ENCODE data around the gene CCT3.
A peak's percentile ranks its signal among the peaks of the same experiment; 100 is the strongest.

CCT3 gene

DNA sequence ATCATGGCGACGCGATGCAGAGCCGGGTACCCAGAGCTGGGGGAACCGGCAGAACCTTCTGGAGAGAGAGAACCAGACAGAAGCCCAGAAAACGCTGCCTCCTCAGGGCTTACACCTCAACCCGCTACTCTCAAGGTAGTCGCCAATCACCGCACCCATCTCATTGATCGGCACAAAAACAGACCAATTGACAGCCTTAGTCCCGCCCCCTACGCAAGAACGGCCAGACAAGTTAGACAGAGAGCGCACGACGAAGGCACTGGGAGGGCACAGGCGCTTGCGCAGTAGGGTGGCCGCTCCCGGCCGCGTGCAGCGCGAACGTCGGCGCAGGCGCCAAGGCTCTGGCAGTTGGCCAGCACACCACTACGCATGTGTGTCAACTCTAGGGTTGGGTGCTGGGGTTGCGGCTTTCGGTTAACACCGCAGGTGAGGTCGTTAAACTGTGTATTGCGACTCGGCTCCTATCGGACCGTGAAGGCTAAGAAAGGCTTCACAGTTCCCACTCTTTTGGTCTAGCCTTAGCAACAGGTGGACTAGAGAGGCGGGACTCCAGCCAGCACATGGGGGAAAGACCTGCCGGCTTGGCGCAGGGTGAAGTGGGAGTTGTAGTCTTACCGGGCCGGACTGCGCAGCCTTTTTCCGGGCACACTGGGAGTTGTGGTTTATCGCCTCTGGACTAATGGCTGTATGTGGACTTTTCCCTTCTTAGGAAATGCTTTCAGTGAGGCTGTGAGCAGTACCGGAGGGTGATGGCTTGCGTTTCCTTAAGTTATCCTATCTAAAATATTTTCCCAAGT is at the start of gene CCT3, which contains the start of gene TSACC:
Gene CCT3 (minus strand): TSS at position 113 of the 797 bp plus-strand sequence. CDS start 108 bp downstream, at position 5.
Gene TSACC (plus strand): TSS at position 347 of the 797 bp plus-strand sequence. CDS start 1,232 bp downstream, outside the sequence.
- H3K27me3 ChIP-seq (ENCODE audit: control insufficient read depth, insufficient read depth, low read length), result no peaks in the 10 kb centered on the region
- no peaks in the 10 kb centered on the region for H3K9me3 ChIP-seq (ENCODE audit: control insufficient read depth, low read length)
- H3K4me1 ChIP-seq (ENCODE audit: control insufficient read depth, insufficient read depth, low read length), result peaks cover 5% of the 10 kb centered on the region
- peak within 1 kb of the TSS; percentile 49 for H3K4me3 ChIP-seq (ENCODE audit: low read length)
- no peaks in the 10 kb centered on the region for H3K36me3 ChIP-seq (ENCODE audit: control insufficient read depth, insufficient read depth, low read length)
- H3K9ac ChIP-seq (ENCODE audit: low read length), result peak within 1 kb of the TSS; percentile 62

DNA sequence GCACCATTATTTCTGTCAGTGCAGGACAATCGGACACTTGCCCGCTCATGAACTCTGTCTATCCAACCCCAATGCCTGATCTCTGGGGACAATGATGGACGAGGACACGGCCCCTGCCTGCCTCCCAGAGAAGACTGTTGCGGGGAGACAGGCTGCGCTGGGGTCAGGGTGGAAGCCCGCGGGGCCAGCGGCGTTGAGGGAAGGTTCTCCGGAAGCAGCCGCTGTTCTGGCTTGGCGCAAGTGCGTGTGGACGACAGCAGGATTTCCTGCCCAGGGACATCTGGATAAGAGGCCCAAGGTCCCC is 49.7 kb upstream of the CCT3 start:
- H3K4me3 ChIP-seq (ENCODE audit: low read length), result no peak overlapping the region
- no peaks in the 10 kb centered on the region for H3K36me3 ChIP-seq (ENCODE audit: control insufficient read depth, insufficient read depth, low read length)
- H3K9me3 ChIP-seq (ENCODE audit: control insufficient read depth, low read length), result no peaks in the 10 kb centered on the region
- H3K9ac ChIP-seq (ENCODE audit: low read length), result no peak overlapping the region
- no peaks in the 10 kb centered on the region for H3K4me1 ChIP-seq (ENCODE audit: control insufficient read depth, insufficient read depth, low read length)
- H3K27me3 ChIP-seq (ENCODE audit: control insufficient read depth, insufficient read depth, low read length), result peaks cover 61% of the 10 kb centered on the region

GRCh38 chr1:156386949-156387869 is 49.1 kb upstream of the CCT3 start:
- Histone ChIP-seq H3K27me3 (ENCODE audit: control insufficient read depth, insufficient read depth, low read length) (peaks cover 61% of the 10 kb centered on the region), H3K9ac (ENCODE audit: low read length) (no peak overlapping the region), H3K9me3 (ENCODE audit: control insufficient read depth, low read length) (no peaks in the 10 kb centered on the region), H3K4me1 (ENCODE audit: control insufficient read depth, insufficient read depth, low read length) (no peaks in the 10 kb centered on the region), H3K4me3 (ENCODE audit: low read length) (no peak overlapping the region), H3K36me3 (ENCODE audit: control insufficient read depth, insufficient read depth, low read length) (no peaks in the 10 kb centered on the region)

DNA sequence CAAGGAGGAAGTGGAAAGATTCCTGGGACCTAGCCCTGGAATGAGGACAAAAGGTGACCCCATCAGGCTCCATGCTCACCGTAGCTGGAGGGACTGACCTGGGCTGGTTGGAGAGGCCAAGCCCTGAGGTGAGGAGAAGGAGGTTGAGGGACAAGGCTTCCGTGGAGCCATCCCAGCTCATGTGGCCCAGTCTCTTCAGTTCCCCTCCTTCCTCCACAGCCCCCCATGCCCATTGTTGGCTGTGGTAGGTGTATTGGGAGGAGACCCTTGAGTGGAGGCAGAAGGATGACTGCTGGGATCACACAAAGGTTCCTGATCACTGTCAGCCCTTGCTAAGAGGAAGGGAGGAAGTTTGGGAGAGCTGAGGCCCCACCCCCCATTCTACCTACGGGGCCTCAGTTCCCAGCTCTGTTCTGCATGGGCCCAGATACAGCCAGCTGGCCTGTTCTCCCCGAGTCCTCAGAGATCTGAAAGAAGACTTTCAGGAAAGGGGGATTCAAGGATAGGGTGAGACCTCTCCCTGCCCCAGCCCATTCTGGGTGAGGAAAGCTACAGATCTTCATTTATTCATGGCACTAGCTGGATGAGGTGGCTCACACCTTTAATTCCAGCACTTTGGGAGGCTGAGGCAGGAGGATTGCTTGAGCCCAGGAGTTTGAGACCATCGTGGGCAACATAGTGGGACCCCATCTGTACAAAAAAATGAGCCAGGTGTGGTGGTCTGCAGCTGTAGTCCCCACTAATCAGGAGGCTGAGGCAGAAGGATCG is 48.2 kb upstream of the CCT3 start:
- no peak overlapping the region for H3K4me3 ChIP-seq (ENCODE audit: low read length)
- no peaks in the 10 kb centered on the region for H3K4me1 ChIP-seq (ENCODE audit: control insufficient read depth, insufficient read depth, low read length)
- H3K36me3 ChIP-seq (ENCODE audit: control insufficient read depth, insufficient read depth, low read length), result no peaks in the 10 kb centered on the region
- H3K9ac ChIP-seq (ENCODE audit: low read length), result no peak overlapping the region
- peaks cover 54% of the 10 kb centered on the region for H3K27me3 ChIP-seq (ENCODE audit: control insufficient read depth, insufficient read depth, low read length)
- no peaks in the 10 kb centered on the region for H3K9me3 ChIP-seq (ENCODE audit: control insufficient read depth, low read length)

DNA sequence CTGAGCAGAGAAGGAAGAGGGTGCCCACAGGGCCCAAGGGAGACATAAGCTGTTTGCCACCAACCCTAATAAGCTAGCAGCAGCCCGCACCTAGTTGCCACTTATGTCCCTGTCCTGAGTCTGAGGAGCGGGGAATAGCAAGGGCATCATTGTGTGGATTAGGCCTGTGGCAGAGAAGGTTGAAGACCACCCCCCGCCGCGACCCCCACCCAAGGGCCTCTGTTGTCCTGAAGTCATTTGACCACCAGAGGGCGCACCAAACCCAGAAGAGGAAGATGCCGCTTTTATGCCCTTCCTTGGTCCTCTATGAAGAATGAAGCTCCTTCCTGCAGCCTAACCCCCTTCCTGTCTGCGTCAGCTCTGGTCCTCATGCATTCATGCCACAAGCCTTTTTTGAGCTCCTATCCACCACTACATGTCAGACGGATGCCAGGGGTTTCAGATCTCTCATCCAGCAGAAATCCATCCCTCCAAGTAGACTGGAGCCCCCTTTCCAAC is 47.5 kb upstream of the CCT3 start:
- no peaks in the 10 kb centered on the region for H3K4me1 ChIP-seq (ENCODE audit: control insufficient read depth, insufficient read depth, low read length)
- no peak overlapping the region for H3K4me3 ChIP-seq (ENCODE audit: low read length)
- H3K9me3 ChIP-seq (ENCODE audit: control insufficient read depth, low read length), result no peaks in the 10 kb centered on the region
- H3K36me3 ChIP-seq (ENCODE audit: control insufficient read depth, insufficient read depth, low read length), result no peaks in the 10 kb centered on the region
- H3K9ac ChIP-seq (ENCODE audit: low read length), result no peak overlapping the region
- peaks cover 47% of the 10 kb centered on the region for H3K27me3 ChIP-seq (ENCODE audit: control insufficient read depth, insufficient read depth, low read length)

DNA sequence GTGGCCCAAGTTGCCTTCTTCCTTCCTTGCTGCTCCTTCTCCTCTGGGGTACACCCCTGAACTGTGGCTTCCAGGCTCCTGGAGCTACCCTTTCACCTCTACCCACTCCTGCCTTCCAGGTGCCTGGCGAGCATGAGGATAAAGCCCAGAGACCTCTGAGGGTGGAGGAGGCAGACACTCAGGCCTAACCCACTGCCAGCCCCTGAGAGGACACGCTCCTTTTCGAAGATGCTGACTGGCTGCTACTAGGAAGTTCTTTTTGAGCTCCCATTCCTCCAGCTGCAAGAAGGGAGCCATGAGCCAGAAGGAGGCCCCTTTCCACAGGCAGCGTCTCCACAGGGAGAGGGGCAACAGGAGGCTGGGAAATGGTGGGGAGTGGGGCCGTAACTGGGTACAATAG is 46.6 kb upstream of the CCT3 start:
- no peak overlapping the region for H3K4me3 ChIP-seq (ENCODE audit: low read length)
- peaks cover 3% of the 10 kb centered on the region for H3K4me1 ChIP-seq (ENCODE audit: control insufficient read depth, insufficient read depth, low read length)
- H3K27me3 ChIP-seq (ENCODE audit: control insufficient read depth, insufficient read depth, low read length), result peaks cover 38% of the 10 kb centered on the region
- H3K36me3 ChIP-seq (ENCODE audit: control insufficient read depth, insufficient read depth, low read length), result no peaks in the 10 kb centered on the region
- H3K9me3 ChIP-seq (ENCODE audit: control insufficient read depth, low read length), result no peaks in the 10 kb centered on the region
- no peak overlapping the region for H3K9ac ChIP-seq (ENCODE audit: low read length)

DNA sequence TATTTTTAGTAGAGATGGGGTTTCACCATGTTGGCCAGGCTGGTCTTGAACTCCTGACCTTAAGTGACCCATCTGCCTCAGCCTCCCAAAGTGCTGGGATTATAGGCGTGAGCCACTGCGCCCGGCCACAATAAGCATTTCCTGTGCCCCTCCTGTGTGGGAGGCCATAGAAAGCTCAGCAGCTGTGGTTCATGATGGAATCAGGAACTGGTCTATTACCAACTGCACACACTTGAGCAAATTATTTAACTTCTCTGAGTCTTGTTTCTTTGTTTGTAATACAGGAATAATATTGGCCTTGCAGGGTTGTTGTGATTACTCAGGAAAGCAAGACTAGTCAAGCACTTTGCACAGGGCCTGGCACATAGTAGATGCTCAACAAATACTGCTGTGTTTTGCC is 45.9 kb upstream of the CCT3 start:
- no peaks in the 10 kb centered on the region for H3K36me3 ChIP-seq (ENCODE audit: control insufficient read depth, insufficient read depth, low read length)
- H3K9me3 ChIP-seq (ENCODE audit: control insufficient read depth, low read length), result no peaks in the 10 kb centered on the region
- no peak overlapping the region for H3K9ac ChIP-seq (ENCODE audit: low read length)
- H3K27me3 ChIP-seq (ENCODE audit: control insufficient read depth, insufficient read depth, low read length), result peaks cover 31% of the 10 kb centered on the region
- H3K4me1 ChIP-seq (ENCODE audit: control insufficient read depth, insufficient read depth, low read length), result peaks cover 7% of the 10 kb centered on the region
- H3K4me3 ChIP-seq (ENCODE audit: low read length), result no peak overlapping the region

GRCh38 chr1:156383023-156383422 is 44.9 kb upstream of the CCT3 start:
- H3K9ac ChIP-seq (ENCODE audit: low read length), result no peak overlapping the region
- peaks cover 7% of the 10 kb centered on the region for H3K4me1 ChIP-seq (ENCODE audit: control insufficient read depth, insufficient read depth, low read length)
- no peak overlapping the region for H3K4me3 ChIP-seq (ENCODE audit: low read length)
- H3K27me3 ChIP-seq (ENCODE audit: control insufficient read depth, insufficient read depth, low read length), result peaks cover 23% of the 10 kb centered on the region
- no peaks in the 10 kb centered on the region for H3K36me3 ChIP-seq (ENCODE audit: control insufficient read depth, insufficient read depth, low read length)
- no peaks in the 10 kb centered on the region for H3K9me3 ChIP-seq (ENCODE audit: control insufficient read depth, low read length)

DNA sequence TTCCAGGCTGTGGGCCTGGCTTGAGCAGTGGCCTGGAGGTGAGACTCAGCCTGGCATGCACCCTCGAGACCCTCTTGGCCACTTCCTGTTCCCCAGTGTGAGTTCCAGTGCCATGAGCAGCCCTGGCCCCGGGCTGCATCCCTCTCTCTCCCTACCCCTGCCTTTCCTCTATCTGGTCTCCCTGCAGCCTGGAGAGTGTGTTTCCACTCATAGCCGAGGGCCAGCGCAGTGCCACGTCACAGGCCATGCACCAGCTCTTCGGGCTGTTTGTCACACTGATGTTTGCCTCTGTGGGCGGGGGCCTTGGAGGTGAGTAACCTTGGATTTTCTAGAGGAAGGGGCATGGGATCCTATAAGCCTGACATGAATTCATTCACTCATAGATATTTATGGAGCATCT is 44.5 kb upstream of the CCT3 start:
- H3K36me3 ChIP-seq (ENCODE audit: control insufficient read depth, insufficient read depth, low read length), result no peaks in the 10 kb centered on the region
- H3K4me1 ChIP-seq (ENCODE audit: control insufficient read depth, insufficient read depth, low read length), result peaks cover 7% of the 10 kb centered on the region
- H3K9me3 ChIP-seq (ENCODE audit: control insufficient read depth, low read length), result no peaks in the 10 kb centered on the region
- peaks cover 18% of the 10 kb centered on the region for H3K27me3 ChIP-seq (ENCODE audit: control insufficient read depth, insufficient read depth, low read length)
- no peak overlapping the region for H3K9ac ChIP-seq (ENCODE audit: low read length)
- H3K4me3 ChIP-seq (ENCODE audit: low read length), result no peak overlapping the region

- no peaks in the 10 kb centered on the region for H3K36me3 ChIP-seq (ENCODE audit: control insufficient read depth, insufficient read depth, low read length)
- H3K4me3 ChIP-seq (ENCODE audit: low read length), result no peak overlapping the region
- no peak overlapping the region for H3K9ac ChIP-seq (ENCODE audit: low read length)
- H3K4me1 ChIP-seq (ENCODE audit: control insufficient read depth, insufficient read depth, low read length), result peaks cover 7% of the 10 kb centered on the region
- H3K9me3 ChIP-seq (ENCODE audit: control insufficient read depth, low read length), result no peaks in the 10 kb centered on the region
- peaks cover 5% of the 10 kb centered on the region for H3K27me3 ChIP-seq (ENCODE audit: control insufficient read depth, insufficient read depth, low read length)
Measured at GRCh38 chr1:156379420-156380165, 41.5 kb upstream of the CCT3 start.

GRCh38 chr1:156378557-156378956 is 40.5 kb upstream of the CCT3 start:
- H3K27me3 ChIP-seq (ENCODE audit: control insufficient read depth, insufficient read depth, low read length), result peaks cover 5% of the 10 kb centered on the region
- H3K9me3 ChIP-seq (ENCODE audit: control insufficient read depth, low read length), result no peaks in the 10 kb centered on the region

More at GRCh38 chr1:156378557-156378956, 40.5 kb upstream of the CCT3 start:
- H3K4me3 ChIP-seq (ENCODE audit: low read length), result no peak overlapping the region
- H3K36me3 ChIP-seq (ENCODE audit: control insufficient read depth, insufficient read depth, low read length), result no peaks in the 10 kb centered on the region
- H3K9ac ChIP-seq (ENCODE audit: low read length), result no peak overlapping the region
- peaks cover 7% of the 10 kb centered on the region for H3K4me1 ChIP-seq (ENCODE audit: control insufficient read depth, insufficient read depth, low read length)

All from mucosa of stomach (tissue), 1 donor.